H7 (cell line): ENCODE results near the gene ATAD1. TPM values are rescaled to one million over a fixed set of nuclear protein-coding genes. Genes with fewer than 3 reads are reported as not detected.
A peak's percentile ranks its signal among the peaks of the same experiment; 100 is the strongest.
"Not testable (repeated sequence)": the region's sequence is repeated elsewhere in the genome, so short reads cannot be mapped to it uniquely, and the experiment has no call there.

ENCODE experiments used
- DNase-seq: peaks from one replicate; pipeline ENCODE4 v3.0.0; 2012
- H3K27me3 ChIP-seq: 2 replicates; pipeline ENCODE4 v1.6.0; 2011; ENCODE audit warnings: mild to moderate bottlenecking, low read length; ENCODE audit not compliant: control insufficient read depth, insufficient read depth
- H3K36me3 ChIP-seq: replicated peaks from 2 replicates; pipeline ENCODE4 v1.5.1; 2011; ENCODE audit warnings: low read length; ENCODE audit not compliant: control insufficient read depth, insufficient read depth
- H3K4me3 ChIP-seq: 2 replicates; pipeline ENCODE4 v1.5.1; 2011; ENCODE audit warnings: low read depth, mild to moderate bottlenecking, control low read depth, low read length, moderate library complexity; ENCODE audit not compliant: insufficient read depth
- total RNA-seq: library from RNA; depleted of rRNA; stranded (reverse); fragments of >200 nt; shearing (Covaris generic); gene quantifications from 2 replicates; pipeline ENCODE4 v1.2.3, GENCODE V29; 2014; rRNA removed

ATAD1 gene, protein sequence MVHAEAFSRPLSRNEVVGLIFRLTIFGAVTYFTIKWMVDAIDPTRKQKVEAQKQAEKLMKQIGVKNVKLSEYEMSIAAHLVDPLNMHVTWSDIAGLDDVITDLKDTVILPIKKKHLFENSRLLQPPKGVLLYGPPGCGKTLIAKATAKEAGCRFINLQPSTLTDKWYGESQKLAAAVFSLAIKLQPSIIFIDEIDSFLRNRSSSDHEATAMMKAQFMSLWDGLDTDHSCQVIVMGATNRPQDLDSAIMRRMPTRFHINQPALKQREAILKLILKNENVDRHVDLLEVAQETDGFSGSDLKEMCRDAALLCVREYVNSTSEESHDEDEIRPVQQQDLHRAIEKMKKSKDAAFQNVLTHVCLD
- total RNA-seq, result 37.5 and 47.2 TPM in 2 replicates

DNA sequence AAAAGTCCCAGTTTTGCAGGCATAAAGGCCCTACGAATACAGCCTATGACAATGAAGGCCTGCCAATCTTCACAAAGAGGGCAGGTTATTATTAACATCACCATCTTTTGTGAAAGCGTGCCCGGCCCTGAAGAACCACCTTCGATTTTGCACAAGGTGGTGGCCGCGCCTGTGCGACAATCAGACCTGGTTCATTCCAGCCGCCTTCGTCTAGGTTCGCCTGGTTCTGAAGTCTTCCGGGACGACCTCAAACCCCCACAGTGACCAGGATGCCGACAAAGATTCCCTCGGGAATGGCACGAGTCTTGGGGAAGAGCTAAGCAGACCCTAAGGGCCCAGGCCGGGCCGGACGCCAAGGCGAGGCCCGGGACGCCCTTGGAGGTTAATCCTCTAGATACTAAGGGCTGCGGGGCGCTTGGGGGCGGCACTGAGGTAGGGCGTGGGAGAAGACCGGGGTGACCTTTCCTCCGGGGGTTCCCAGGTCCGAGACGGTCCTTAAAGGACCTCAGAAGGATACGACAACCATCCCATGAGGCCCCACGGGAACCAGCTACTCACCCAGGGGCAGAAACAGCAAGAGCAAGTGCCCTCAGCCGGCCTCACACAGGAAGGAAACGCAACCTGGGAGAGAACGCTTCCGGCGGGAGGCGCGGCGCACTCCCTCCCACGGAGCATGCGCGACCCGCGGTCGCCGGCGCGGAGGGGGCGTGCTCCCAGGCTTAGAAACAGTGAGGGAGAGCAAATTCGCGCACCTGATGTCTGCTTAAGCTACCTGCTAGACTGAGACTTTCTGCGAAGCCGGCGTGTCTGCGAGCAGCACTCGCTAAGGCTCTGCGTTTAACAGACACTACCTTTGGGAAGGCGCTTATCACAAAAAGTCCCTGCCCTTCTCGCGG is at the start of gene ATAD1:
ATAD1 (minus strand) TSS at position 618 of the 896 bp plus-strand sequence. CDS start 3,627 bp downstream, outside the sequence.
- Histone ChIP-seq H3K36me3 (no peaks in the 10 kb centered on the region), H3K4me3 (peak within 1 kb of the TSS; percentile 71), H3K27me3 (no peaks in the 10 kb centered on the region)
- peak; percentile 90 for DNase-seq

DNA sequence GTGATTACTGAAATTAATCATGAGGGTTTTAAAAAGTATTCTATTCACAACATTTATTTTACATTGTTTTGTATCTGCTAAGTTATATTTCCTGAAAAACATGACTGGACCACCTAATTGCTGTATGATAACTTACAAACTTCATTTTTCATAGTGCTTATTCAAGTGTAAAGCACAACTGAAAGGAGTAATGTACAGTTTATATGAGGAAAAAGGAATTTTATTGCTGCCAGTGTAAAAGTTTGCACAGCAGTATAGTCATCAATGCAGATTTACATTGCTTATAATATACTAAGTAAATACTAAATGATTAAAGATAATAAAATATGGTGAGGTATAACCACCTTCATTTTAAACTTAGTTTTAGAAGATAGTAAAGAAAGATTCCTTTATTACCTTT is 49.4 kb upstream of the ATAD1 start:
- Histone ChIP-seq H3K36me3 (no peaks in the 10 kb centered on the region), H3K4me3 (no peak overlapping the region), H3K27me3 (no peaks in the 10 kb centered on the region)
- DNase-seq, result no peak

DNA sequence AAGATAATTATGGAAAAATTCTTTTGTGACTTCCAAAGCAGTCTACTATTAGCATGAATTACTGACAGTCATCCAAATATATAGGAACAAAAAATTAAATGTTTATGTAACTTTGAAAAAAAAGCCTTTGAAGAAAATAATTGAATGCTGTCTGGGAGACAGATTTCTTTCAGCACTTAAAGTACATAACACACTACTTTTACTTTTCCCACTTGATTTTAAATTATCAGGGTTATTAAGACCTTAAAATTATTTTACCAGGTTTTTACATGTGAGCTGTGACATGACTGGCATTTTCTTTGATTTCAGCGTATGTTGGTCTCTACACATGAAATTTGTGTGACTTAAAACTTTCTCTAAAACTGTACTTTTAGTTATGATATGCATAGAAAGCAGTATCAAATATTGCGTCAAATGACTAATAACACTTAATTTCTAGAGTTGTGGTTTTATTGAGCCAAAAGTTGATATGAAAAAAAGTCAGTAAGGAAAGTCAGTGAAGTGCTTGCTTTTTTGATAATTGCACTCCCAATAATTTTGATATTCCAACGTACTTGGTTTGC is 48.5 kb upstream of the ATAD1 start:
- Histone ChIP-seq H3K36me3 (no peaks in the 10 kb centered on the region), H3K4me3 (peak overlapping the region; percentile 1; the same call in 1 of the 2 replicates), H3K27me3 (no peaks in the 10 kb centered on the region)
- no peak for DNase-seq

DNA sequence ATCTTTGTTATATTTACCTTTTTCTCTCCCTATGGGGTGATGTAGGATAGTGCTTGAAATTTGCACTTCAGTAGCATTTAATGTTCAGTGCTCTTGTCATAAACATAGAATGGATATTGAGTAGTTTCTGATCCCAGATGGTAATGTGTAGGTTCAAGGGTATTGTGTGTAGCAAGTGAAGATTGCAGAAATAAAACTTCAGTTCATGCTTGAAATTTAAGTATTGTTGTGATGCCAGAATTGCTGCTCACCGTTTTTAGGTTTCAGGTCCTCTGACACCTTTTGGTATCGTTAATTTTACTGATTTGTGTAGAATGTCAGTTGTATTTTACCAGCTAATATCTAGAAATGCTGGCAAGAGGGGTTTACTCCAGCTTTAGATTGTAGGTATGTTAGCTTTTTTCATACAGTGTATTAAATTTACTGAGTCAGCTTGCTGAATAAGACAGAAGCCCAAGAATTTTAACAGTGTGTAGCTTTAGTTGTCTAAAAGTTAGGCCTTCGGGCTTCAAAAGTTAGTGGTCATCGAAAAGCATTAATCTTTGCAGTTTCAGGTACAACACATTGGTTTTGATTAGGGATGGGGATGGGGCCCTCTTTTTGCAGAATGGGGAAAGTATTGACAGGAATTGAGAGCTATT is 47.3 kb upstream of the ATAD1 start:
- DNase-seq, result no peak
- Histone ChIP-seq H3K27me3 (no peaks in the 10 kb centered on the region), H3K4me3 (peak overlapping the region; percentile 89), H3K36me3 (no peaks in the 10 kb centered on the region)

DNA sequence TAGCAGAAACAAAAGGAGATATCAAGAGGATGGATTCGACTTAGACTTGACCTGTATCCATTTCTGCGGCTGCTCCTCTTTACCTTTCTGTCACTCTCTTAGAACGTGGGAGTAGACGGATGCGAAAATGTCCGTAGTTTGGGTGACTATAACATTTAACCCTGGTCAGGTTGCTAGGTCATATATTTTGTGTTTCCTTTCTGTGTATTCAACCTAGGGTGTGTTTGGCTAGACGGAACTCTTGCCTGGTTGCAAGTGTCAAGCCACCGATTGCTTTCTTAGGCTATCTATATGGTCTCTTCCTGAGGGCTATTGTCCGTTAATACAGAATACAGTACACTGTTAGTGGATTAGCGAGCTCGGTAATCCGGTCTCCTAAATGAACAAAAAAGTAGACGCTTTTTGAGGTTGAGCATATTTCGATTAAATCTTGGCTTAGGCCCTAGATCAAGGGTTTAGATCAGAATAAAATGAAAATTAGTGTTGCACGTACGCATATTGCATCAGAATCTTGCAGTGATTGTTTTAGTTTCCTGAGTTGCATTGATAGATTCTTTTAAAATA is 46.6 kb upstream of the ATAD1 start:
- peak overlapping the region; percentile 89 for H3K4me3 ChIP-seq

DNA sequence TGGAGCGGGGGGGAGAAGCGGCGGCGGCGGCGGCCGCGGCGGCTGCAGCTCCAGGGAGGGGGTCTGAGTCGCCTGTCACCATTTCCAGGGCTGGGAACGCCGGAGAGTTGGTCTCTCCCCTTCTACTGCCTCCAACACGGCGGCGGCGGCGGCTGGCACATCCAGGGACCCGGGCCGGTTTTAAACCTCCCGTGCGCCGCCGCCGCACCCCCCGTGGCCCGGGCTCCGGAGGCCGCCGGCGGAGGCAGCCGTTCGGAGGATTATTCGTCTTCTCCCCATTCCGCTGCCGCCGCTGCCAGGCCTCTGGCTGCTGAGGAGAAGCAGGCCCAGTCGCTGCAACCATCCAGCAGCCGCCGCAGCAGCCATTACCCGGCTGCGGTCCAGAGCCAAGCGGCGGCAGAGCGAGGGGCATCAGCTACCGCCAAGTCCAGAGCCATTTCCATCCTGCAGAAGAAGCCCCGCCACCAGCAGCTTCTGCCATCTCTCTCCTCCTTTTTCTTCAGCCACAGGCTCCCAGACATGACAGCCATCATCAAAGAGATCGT is 46.0 kb upstream of the ATAD1 start:
- DNase-seq, result peak; percentile 10
- H3K36me3 ChIP-seq, H3K27me3 ChIP-seq: not testable (repeated sequence)
- H3K4me3 ChIP-seq, result peak overlapping the region; percentile 89

More for the DNA sequence above, 46.6 kb upstream of the ATAD1 start:
- no peaks in the 10 kb centered on the region for H3K27me3 ChIP-seq
- peak; percentile 5 for DNase-seq
- no peaks in the 10 kb centered on the region for H3K36me3 ChIP-seq

DNA sequence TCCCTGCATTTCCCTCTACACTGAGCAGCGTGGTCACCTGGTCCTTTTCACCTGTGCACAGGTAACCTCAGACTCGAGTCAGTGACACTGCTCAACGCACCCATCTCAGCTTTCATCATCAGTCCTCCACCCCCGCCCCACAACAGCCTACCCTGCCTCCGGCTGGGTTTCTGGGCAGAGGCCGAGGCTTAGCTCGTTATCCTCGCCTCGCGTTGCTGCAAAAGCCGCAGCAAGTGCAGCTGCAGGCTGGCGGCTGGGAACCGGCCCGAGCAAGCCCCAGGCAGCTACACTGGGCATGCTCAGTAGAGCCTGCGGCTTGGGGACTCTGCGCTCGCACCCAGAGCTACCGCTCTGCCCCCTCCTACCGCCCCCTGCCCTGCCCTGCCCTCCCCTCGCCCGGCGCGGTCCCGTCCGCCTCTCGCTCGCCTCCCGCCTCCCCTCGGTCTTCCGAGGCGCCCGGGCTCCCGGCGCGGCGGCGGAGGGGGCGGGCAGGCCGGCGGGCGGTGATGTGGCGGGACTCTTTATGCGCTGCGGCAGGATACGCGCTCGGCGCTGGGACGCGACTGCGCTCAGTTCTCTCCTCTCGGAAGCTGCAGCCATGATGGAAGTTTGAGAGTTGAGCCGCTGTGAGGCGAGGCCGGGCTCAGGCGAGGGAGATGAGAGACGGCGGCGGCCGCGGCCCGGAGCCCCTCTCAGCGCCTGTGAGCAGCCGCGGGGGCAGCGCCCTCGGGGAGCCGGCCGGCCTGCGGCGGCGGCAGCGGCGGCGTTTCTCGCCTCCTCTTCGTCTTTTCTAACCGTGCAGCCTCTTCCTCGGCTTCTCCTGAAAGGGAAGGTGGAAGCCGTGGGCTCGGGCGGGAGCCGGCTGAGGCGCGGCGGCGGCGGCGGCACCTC is 45.3 kb upstream of the ATAD1 start, which contains the start of the genes KLLN and PTEN:
KLLN (minus strand) TSS at position 481 of the 891 bp plus-strand sequence. CDS start 1,046 bp downstream, outside the sequence.
PTEN (plus strand) TSS at position 573 of the 891 bp plus-strand sequence. CDS start 845 bp downstream, outside the sequence.
- H3K36me3 ChIP-seq, result no peaks in the 10 kb centered on the region
- H3K4me3 ChIP-seq, result peak within 1 kb of the TSS; percentile 89
- DNase-seq, result peak; percentile 92
- H3K27me3 ChIP-seq, result no peaks in the 10 kb centered on the region

DNA sequence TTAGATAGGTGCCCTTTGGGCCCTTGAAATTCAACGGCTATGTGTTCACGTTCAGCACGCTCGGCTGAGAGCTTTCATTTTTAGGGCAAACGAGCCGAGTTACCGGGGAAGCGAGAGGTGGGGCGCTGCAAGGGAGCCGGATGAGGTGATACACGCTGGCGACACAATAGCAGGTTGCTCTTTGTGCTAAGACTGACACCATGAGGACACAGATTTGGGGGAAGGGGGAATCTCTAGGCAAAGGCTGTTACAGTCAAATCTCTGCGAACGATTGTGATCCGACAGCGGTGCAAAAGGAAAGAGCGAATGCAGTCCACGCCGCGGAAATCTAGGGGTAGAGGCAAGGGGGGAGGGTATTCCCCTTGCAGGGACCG is 44.6 kb upstream of the ATAD1 start:
- Histone ChIP-seq H3K27me3 (no peaks in the 10 kb centered on the region), H3K36me3 (no peaks in the 10 kb centered on the region), H3K4me3 (peak overlapping the region; percentile 89)
- no peak for DNase-seq

DNA sequence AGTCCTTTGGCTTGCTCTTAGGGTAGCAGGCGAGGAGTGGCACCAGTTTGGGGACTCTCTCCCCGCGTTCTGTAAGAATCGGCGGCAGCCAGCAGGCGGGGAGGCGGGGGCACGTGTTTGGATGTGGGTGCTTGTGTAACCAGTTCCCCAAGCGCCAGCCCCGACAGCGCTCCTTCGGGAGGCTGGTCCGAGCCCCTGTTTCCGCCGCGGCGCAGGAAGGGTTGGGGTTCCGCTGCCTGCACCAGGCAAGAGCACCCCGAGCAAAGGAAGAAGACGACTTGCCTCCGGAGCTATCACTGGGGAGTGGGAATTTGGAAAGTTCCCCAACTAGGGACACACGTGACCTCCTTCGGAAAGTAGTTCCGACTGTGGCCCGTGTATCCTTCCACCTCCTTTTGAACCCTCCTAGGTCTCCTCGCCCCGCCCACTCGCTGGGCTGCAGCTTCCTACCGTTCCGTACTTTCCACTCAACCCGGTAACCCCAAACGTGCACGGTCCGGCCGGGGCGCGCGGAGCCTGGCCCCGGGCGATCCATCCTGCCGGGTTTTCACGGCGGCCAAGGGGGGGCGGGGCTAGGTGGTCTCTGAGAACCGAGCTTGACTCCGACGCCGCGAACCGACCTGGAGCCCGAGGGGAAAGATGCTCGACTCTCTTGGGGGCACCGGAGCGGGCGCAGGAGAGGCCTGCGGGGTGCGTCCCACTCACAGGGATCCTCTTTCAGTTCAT is 44.1 kb upstream of the ATAD1 start:
- Histone ChIP-seq H3K4me3 (peak overlapping the region; percentile 89), H3K27me3 (no peaks in the 10 kb centered on the region), H3K36me3 (no peaks in the 10 kb centered on the region)
- DNase-seq, result peak; percentile 92

DNA sequence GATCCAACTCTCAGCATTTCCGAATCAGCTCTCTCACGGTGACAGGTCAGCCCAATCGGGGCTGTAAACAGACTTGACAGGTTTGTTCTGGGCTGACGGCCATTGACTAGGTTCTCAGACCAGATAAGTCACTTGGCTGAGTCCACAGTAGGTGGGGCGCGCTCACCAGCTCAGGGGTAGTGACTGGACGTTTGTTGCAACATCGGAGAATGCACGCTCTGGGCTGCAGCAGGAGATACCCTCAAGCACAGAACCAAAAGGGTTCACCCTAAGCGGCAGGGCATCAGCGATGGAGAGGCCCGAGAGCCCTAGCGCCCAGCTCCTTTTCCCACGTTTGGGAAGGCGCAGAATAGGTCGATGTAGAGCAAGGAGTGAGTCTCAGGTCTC is 43.5 kb upstream of the ATAD1 start:
- no peaks in the 10 kb centered on the region for H3K27me3 ChIP-seq
- H3K36me3 ChIP-seq, result no peaks in the 10 kb centered on the region
- peak; percentile 43 for DNase-seq
- peak overlapping the region; percentile 89 for H3K4me3 ChIP-seq

DNA sequence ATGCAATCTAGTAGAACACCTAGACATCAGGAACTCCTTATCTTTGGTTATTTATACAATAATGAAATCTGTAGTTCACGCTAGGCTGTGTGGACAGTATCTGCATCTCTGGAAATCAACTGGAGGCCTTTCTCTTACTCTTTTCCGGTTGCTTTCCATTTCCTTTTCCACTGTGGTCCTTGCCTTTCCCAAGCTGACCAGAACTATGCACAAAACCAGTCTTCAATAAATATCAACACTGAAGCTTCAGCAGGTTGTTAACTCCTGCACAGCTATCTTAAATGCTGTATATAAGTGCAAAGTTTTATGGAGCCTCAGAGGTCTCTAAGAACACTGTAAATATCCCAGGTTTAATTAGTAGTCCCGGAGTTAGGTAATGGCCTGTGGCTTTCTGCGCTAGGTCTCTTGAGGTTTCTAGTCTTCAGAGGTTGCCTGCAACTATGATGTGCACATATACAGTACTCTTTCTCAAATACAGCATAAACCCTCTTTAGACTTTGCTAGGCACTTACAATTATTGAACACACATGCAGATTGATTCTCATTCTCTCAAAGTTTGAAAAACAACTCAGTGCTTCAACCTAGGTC is 42.9 kb upstream of the ATAD1 start:
- Histone ChIP-seq H3K4me3 (no peak overlapping the region), H3K27me3 (no peaks in the 10 kb centered on the region), H3K36me3 (no peaks in the 10 kb centered on the region)
- DNase-seq, result no peak

DNA sequence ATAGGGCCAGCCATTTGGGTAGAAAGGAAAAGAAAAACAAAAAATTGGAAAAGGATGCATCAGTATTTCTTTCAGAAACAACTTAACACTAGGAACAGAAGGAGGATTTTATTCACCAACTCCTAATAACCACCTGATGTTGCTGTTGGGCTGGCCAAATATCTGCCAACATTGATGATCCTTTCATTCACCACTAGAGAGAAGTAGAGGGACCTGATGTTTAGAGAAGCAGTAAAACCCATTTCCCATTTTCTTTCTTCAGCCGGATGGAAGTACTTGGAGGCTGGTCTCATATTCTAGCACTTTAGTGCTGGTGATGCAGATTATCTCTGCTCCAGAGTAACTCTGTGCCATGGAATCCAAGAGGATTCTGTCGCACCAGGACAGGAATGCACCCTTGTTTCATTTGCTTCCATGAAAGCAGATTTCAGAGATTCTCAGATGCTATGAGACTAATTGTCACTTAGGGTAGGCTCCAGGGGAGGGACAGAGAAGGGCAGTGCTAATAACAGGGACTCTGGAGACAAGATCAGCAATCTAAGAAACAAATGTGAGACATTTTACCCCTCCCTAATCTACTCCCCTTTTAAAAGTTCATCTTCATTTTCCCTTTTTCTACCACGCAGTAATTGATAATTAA is 42.2 kb upstream of the ATAD1 start:
- Histone ChIP-seq H3K27me3 (no peaks in the 10 kb centered on the region), H3K4me3 (no peak overlapping the region), H3K36me3 (no peaks in the 10 kb centered on the region)
- DNase-seq, result peak; percentile 37
